Posterior vena cava (tissue), 2 donors: ENCODE data around the gene FNDC3B. TPM values are rescaled to one million over a fixed set of nuclear protein-coding genes. Genes with fewer than 3 reads are reported as not detected.

ENCODE experiments used
- DNase-seq: peaks from one replicate; pipeline ENCODE4 v3.0.0-alpha.2; 2020; ENCODE audit warnings: low spot score
- intact Hi-C, 2 donors: fragments of 100-400 bp; cut with DNase I; formaldehyde crosslinking; loops; one replicate each; pipeline versions ENCODE4 v1.14.1 to v1.14.2; 2022 to 2023
- total RNA-seq, 2 donors: library from RNA; stranded (reverse); fragmentation: NEBNext Ultra II Directional; extraction: Animal tissue kit (Norgen Biotek cat#: 25700); gene quantifications; one replicate each; pipeline ENCODE4 v1.2.1, GENCODE V29; 2021
- donor health status: DM: yes; HTN: yes; CAD: no.
- donor health status: DM: yes; HTN: yes; CAD: no.

Gene FNDC3B
- total RNA-seq, 2 donors from 2014 or later, result 142 to 167 TPM

DNA sequence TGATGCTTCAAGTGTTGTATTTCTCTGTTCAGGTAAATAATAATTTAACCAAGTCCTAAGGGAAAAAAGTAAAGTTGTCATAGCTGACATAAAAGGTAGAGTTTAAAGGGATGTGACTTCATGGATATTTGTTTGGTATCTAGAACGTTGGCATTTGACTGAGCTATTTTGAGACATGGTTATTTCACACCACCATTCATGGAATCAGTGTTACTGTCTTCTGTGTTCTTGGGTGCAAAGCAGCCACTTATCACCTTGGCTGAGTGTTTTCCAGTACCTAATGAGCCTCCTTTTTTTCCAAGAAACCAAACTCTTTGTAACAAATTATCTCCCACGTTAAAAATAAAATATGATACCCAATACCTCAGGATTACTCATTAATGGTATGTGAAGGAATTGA is 253.0 kb downstream of the FNDC3B start:
- intact Hi-C loops, result loop anchor here in 1 of 2 donors (10.0 kb wide), 1 partner anchor 228 kb away; no protein-coding TSS in a partner anchor
- no peak for DNase-seq

DNA sequence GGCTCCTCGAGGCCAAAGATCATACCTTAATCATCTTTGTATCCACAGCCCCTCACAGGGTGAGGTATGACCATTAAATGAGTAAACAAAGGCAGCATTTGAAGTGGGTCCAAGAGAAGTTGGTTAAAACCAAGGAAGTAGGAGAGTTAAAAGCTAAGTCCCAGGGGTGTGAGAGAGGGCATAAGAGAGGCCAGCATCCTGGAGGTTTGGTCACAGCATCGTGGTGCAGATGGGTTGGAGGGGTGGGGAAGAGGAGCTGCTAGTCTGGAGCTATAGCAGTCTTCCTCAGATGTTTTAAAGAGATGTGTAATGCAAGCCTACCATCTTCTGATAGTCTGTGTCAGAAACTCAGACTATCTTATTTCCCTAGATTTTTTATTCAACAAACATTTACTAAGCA is 253.7 kb downstream of the FNDC3B start:
- intact Hi-C loops, result loop anchor here in 1 of 2 donors (10.0 kb wide), 1 partner anchor 228 kb away; no protein-coding TSS in a partner anchor
- no peak for DNase-seq

DNA sequence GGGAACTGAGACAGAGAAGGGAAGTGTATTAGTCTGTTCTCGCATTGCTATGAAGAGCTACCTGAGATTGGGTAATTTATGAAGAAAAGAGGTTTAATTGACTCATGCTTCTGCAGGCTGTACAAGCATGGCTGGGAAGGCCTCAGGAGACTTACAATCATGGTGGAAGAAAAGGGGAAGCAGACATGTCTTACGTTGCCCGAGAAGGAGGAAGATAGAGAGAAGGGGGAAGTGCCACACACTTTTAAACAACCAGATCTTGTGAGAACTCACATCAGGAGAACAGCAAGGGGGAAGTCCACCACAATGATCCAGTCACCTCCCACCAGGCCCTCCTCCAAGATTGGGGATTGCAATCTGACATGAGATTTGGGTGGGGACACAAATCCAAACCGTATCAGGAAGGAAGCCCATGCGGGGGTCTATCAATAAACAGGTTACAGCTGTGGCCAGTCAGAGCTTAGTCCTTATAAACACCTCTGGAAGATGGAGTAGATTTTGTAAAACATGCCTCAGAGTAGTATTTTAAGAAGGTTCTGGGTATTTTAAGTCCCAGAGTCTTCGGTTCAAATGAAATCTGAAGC is 254.9 kb downstream of the FNDC3B start:
- intact Hi-C loops, result loop anchor here in 1 of 2 donors (10.0 kb wide), 1 partner anchor 230 kb away; no protein-coding TSS in a partner anchor
- DNase-seq, result no peak

- intact Hi-C loops, result loop anchor here in 1 of 2 donors (10.0 kb wide), 1 partner anchor 232 kb away; no protein-coding TSS in a partner anchor
- no peak for DNase-seq
Observed at GRCh38 chr3:172296248-172296974, 257.0 kb downstream of the FNDC3B start.

- intact Hi-C loops, result loop anchor here in 1 of 2 donors (10.0 kb wide), 1 partner anchor 232 kb away; no protein-coding TSS in a partner anchor
- DNase-seq, result no peak
Observed at GRCh38 chr3:172296975-172297332, 257.6 kb downstream of the FNDC3B start.

GRCh38 chr3:172298247-172298646 is 258.9 kb downstream of the FNDC3B start:
- DNase-seq, result no peak
- intact Hi-C loops, result loop anchor here in 1 of 2 donors (10.0 kb wide), 1 partner anchor 233 kb away; no protein-coding TSS in a partner anchor

DNA sequence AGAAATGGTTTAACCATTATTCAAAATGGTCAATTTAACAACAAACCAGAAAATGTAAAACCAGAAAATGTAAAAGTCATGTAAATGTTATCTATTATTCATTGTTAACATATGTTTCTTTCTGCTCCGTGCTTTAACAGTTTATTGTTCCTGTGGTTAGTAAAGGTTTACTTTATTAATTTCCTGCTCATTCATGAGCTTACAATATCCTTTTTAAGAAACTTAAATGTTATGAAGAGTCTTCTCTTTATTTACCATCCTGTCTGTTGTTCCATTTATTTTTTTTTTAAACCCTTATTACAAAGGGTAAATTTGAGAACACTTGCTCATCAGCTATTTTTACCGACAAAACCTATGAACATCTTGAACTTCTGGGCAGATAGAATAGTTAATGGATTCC is 260.8 kb downstream of the FNDC3B start:
- no peak for DNase-seq
- intact Hi-C loops, result no loop called here

DNA sequence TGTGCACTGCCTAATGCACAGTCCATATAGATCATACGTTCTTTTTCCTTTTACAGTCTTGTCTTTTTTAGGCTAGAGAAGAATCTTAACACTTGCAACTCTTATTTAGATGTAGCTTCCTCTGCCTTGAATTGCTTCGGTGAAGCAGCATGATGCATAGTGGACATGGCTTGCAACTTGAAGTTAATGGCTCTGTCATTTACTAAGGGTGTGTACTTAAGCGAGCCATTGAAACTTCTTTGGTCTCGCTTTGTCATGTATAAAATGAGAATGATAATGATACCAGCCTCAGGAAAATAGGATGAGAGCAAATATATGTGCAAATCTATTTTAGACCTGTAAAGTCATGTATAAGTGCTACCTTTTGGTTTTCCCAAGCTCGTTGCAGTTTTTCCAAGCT is 261.5 kb downstream of the FNDC3B start:
- intact Hi-C loops, result no loop called here
- DNase-seq, result no peak

- no peak for DNase-seq
- intact Hi-C loops, result no loop called here
Observed at GRCh38 chr3:172302203-172302602, 262.8 kb downstream of the FNDC3B start.

DNA sequence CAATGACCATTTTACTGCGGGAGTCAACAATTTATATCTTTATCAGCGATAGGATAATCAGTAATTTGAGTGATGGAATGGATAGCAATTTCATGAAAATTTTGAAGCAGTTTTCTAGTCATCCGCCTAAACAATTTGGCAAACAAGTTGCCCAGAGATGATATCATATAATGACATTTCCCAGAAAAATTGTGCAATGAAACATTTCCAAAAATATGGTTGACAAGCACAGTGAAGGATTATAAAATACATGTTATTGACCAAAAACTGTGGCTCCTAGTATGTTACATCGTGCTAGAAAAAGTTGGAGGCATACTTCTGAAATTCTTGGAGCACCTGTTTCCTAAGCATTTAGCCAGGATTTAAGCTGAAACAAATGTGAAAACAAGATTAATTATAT is 263.8 kb downstream of the FNDC3B start:
- intact Hi-C loops, result no loop called here
- DNase-seq, result no peak

- DNase-seq, result no peak
- intact Hi-C loops, result no loop called here
Observed at GRCh38 chr3:172303941-172304558, 264.7 kb downstream of the FNDC3B start.

GRCh38 chr3:172305552-172305951 is 266.2 kb downstream of the FNDC3B start:
- intact Hi-C loops, result no loop called here
- no peak for DNase-seq

DNA sequence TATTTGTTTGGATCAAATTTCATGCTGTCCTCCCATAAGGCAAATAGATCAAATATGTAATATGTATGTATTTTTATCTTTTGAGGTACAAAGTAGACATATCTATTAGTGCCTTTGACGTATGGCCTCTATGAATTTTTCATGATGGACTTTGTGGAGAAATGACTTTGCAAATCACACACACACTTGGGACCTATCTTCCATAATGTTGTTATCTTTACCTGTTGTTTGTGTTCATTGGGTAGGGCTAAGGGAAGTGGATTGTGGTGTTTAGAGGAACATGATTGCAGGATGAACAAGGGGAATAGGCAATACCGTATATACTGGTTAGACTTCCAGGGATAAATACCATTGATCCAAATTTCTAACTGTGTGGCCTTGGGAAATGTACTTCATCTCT is 266.6 kb downstream of the FNDC3B start:
- no peak for DNase-seq
- intact Hi-C loops, result no loop called here

- intact Hi-C loops, result no loop called here
- no peak for DNase-seq
Observed at GRCh38 chr3:172307141-172307560, 267.8 kb downstream of the FNDC3B start.

GRCh38 chr3:172309059-172309458 is 269.7 kb downstream of the FNDC3B start:
- intact Hi-C loops, result no loop called here
- no peak for DNase-seq

- DNase-seq, result no peak
- intact Hi-C loops, result no loop called here
Observed at GRCh38 chr3:172309741-172310427, 270.5 kb downstream of the FNDC3B start.

DNA sequence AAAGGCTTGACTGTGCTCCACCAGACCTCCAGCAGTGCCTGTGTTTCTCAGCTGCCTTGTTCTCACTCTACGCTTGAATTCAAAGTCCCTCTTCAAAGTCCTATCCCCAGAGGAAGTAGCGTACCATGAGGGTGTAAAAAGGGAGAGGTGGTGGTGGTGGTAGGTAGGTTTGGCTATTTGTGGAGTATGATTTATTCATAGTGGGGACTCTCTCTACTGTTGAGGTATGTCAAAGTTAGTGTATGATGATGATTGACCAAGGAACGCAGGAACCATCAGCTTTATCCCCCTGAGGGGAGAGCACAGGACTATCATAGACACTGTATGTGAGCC is 271.0 kb downstream of the FNDC3B start:
- intact Hi-C loops, result no loop called here
- DNase-seq, result no peak

DNA sequence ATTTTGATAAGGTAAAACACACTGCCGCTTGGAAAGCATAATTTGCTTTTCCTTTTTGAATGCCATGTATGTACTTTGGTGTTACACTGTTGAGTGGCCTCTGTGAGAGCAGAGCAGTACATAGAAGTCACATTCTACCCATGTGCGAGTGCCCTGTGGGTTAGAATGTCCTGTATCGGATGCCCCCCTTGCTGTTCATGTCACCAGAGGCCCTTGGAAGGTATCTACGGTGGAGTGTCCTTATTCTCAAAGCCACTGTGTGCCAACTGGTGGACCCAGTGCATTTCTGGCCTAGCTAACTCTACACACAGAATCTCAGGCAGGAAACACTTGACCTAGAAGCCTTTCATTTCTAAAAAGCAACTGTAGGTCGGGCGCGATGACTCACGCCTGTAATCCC is 271.8 kb downstream of the FNDC3B start:
- intact Hi-C loops, result no loop called here
- no peak for DNase-seq

- intact Hi-C loops, result no loop called here
- DNase-seq, result no peak
Observed at GRCh38 chr3:172312001-172312400, 272.6 kb downstream of the FNDC3B start.

GRCh38 chr3:172312711-172313110 is 273.3 kb downstream of the FNDC3B start:
- no peak for DNase-seq
- intact Hi-C loops, result no loop called here
